OCI-LY3 (cell line): ENCODE data around the gene ETV3L.

Experiments
- H2AFZ ChIP-seq: fragments of 200-600, 300-600 bp; shearing (Covaris generic); 2 replicates; pipeline ENCODE4 v1.6.0; 2014; ENCODE audit warnings: antibody characterized with exemption, low read depth, low read length
- H3K27ac ChIP-seq: fragments of 200-600, 300-600 bp; sonication (generic); 2 replicates; pipeline ENCODE4 v1.5.1; 2014; ENCODE audit warnings: mild to moderate bottlenecking, low read length, moderate library complexity, mixed read lengths
- H3K27me3 ChIP-seq: fragments of 200-600, 300-600 bp; sonication (generic); 2 replicates; pipeline ENCODE4 v1.6.1; 2014; ENCODE audit warnings: low read depth, low read length, mixed read lengths
- H3K36me3 ChIP-seq: fragments of 200-600, 300-600 bp; sonication (generic); replicated peaks from 2 replicates; pipeline ENCODE3; 2014; ENCODE audit warnings: low read depth, low read length, mixed read lengths
- H3K4me1 ChIP-seq: fragments of 300-600, 200-600 bp; sonication (generic); 2 replicates; pipeline ENCODE4 v1.6.1; 2014; ENCODE audit warnings: low read length, mixed read lengths
- H3K4me2 ChIP-seq: fragments of 200-600, 300-600 bp; sonication (generic); 2 replicates; pipeline ENCODE4 v1.6.1; 2014; ENCODE audit warnings: low read length, mixed read lengths
- H3K4me3 ChIP-seq: fragments of 300-600, 200-600 bp; sonication (generic); 2 replicates; pipeline ENCODE4 v1.5.1; 2014; ENCODE audit warnings: antibody characterized with exemption, mild to moderate bottlenecking, low read length, moderate library complexity
- H3K79me2 ChIP-seq: fragments of 300-600, 200-600 bp; shearing (Covaris generic); 2 replicates; pipeline ENCODE4 v1.6.1; 2014; ENCODE audit warnings: mild to moderate bottlenecking, low read length, mixed read lengths
- H3K9ac ChIP-seq: fragments of 300-600, 200-600 bp; shearing (Covaris generic); 2 replicates; pipeline ENCODE4 v1.6.0; 2014; ENCODE audit warnings: mild to moderate bottlenecking, low read length, moderate library complexity
- H3K9me3 ChIP-seq: fragments of 200-600, 300-600 bp; shearing (Covaris generic); 2 replicates; pipeline ENCODE4 v1.6.1; 2014; ENCODE audit warnings: low read length, mixed read lengths; ENCODE audit not compliant: insufficient read depth
- H4K20me1 ChIP-seq: fragments of 200-600, 300-600 bp; sonication (generic); 2 replicates; pipeline ENCODE4 v1.6.1; 2016; ENCODE audit warnings: low read length, mixed read lengths; ENCODE audit not compliant: insufficient read depth
- CTCF ChIP-seq: fragments of 200-600, 300-600 bp; sonication (generic); IDR thresholded peaks from 2 replicates; pipeline ENCODE4 v1.5.1; 2014; ENCODE audit warnings: antibody characterized with exemption, low read length, low read depth
- EZH2phosphoT487 ChIP-seq: fragments of 200-600 bp; shearing (Covaris generic); IDR thresholded peaks from 2 replicates; pipeline ENCODE4 v1.6.1; 2018; ENCODE audit warnings: antibody characterized with exemption, mixed run types, low read depth

ETV3L gene

GRCh38 chr1:157047062-157047410, 52.6 kb downstream of the ETV3L start:
- H2AFZ ChIP-seq = no peak overlapping the region
- H3K4me3 ChIP-seq = no peak overlapping the region
- H3K9me3 ChIP-seq = peaks cover under 1% of the 10 kb centered on the region; the same call in 1 of the 2 replicates
- peaks cover 19% of the 10 kb centered on the region for H3K79me2 ChIP-seq
- H3K36me3 ChIP-seq = no peaks in the 10 kb centered on the region
- peaks cover 1% of the 10 kb centered on the region; the same call in 1 of the 2 replicates for H3K27me3 ChIP-seq
- no peak overlapping the region for H3K4me2 ChIP-seq
- H3K4me1 ChIP-seq = peaks cover 12% of the 10 kb centered on the region
- no peak for TF ChIP-seq CTCF
- no peak for TF ChIP-seq EZH2phosphoT487
- H3K27ac ChIP-seq = no peak overlapping the region
- no peaks in the 10 kb centered on the region for H4K20me1 ChIP-seq
- H3K9ac ChIP-seq = no peak overlapping the region

GRCh38 chr1:157045250-157046218, 54.1 kb downstream of the ETV3L start, which contains the start of gene ARHGEF11:
Gene ARHGEF11, minus strand, starts transcription at chr1:157045742. Its CDS starts 1,412 bp downstream, at chr1:157044330.
- no peaks in the 10 kb centered on the region for H3K27me3 ChIP-seq
- H3K4me3 ChIP-seq = peak within 1 kb of the TSS; percentile 81
- H3K36me3 ChIP-seq = no peaks in the 10 kb centered on the region
- H3K4me1 ChIP-seq = peaks cover 23% of the 10 kb centered on the region
- H3K27ac ChIP-seq = peak within 1 kb of the TSS; percentile 16; the same call in 1 of the 2 replicates
- peaks cover 24% of the 10 kb centered on the region for H3K79me2 ChIP-seq
- no peaks in the 10 kb centered on the region for H4K20me1 ChIP-seq
- TF ChIP-seq CTCF (no peak), EZH2phosphoT487 (no peak)
- H3K9ac ChIP-seq = peak within 1 kb of the TSS; percentile 87
- H2AFZ ChIP-seq = peak within 1 kb of the TSS; percentile 87
- no peaks in the 10 kb centered on the region for H3K9me3 ChIP-seq
- H3K4me2 ChIP-seq = peak within 1 kb of the TSS; percentile 78

- H2AFZ ChIP-seq = no peak overlapping the region
- H3K27ac ChIP-seq = no peak overlapping the region
Observed at GRCh38 chr1:157044326-157044725, 55.3 kb downstream of the ETV3L start.

More at GRCh38 chr1:157044326-157044725, 55.3 kb downstream of the ETV3L start:
- Histone ChIP-seq H3K4me1 (peaks cover 27% of the 10 kb centered on the region), H3K27me3 (no peaks in the 10 kb centered on the region), H4K20me1 (no peaks in the 10 kb centered on the region), H3K9me3 (no peaks in the 10 kb centered on the region), H3K4me3 (peak overlapping the region; percentile 81), H3K9ac (no peak overlapping the region), H3K36me3 (no peaks in the 10 kb centered on the region), H3K4me2 (peak overlapping the region; percentile 67), H3K79me2 (peaks cover 30% of the 10 kb centered on the region)
- TF ChIP-seq CTCF (no peak), EZH2phosphoT487 (no peak)
